Suppressor macrophage treated with lipopolysaccharide for 4 hours (primary cell): Measurements from ENCODE around the gene ZDHHC14.

ENCODE experiments used
- DNase-seq: peaks from one replicate; pipeline ENCODE4 v3.0.0-alpha.2; 2020

ZDHHC14 gene

GRCh38 chr6:157724960-157725741, 344.2 kb downstream of the ZDHHC14 start:
- DNase-seq, result no peak

DNA sequence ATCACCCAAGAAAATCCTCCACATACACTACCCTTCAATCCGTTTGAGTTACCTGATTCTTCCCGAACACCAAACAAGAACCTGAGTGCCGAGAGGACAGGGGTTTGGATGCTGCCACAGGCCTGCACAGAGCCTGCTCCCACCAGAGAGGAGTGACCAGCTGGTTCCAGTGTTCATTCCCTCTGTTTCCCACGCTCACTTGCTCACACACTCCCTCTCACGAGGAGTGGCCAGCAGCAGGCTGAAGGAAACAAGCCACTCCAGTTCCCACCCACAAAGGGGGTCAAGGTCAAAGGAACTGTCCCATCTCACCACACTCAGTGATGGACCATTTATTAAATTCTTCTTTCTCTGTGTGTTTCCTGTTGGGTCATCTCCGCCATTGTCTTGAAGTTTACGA, 344.8 kb downstream of the ZDHHC14 start:
- DNase-seq, result no peak

GRCh38 chr6:157726892-157727628, 346.1 kb downstream of the ZDHHC14 start:
- DNase-seq, result no peak
